ENCODE measurements around the gene MATCAP1. TPM values are rescaled to one million over a fixed set of nuclear protein-coding genes. Genes with fewer than 3 reads are reported as not detected.
A peak's percentile ranks its signal among the peaks of the same experiment; 100 is the strongest.

The MATCAP1 gene
- total and polyA plus RNA-seq, 7 donors: 4.2 to 9.7 (median 6.5) TPM

- no peak for DNase-seq
- no peaks in the 10 kb centered on the region for H3K27me3 ChIP-seq (ENCODE audit: insufficient read depth in 3 of 3, low read length in 2 of 3)
- WGBS, 3 donors: 71 to 77% (median 77%) methylated on average over 3 of the region's 3 CpGs
- no peak for TF ChIP-seq CTCF (IDR thresholded peaks at IDR 0.05)
- H3K9me3 ChIP-seq: no peaks in the 10 kb centered on the region
- intact Hi-C loops (cut with DNase I): no loop called here
- peaks cover 41% of the 10 kb centered on the region for H3K4me1 ChIP-seq
- H3K36me3 ChIP-seq (ENCODE audit: insufficient read depth in 1 of 2, low read depth in 1 of 2): peaks cover 21 to 53% of the 10 kb centered on the region in 2 donors
- peak overlapping the region; percentile 53 for H3K27ac ChIP-seq
- H3K4me3 ChIP-seq: no peak overlapping the region
- ATAC-seq: peak; percentile 40 to 70 (median 60)
These were observed 54.9 kb downstream of the MATCAP1 start for GRCh38 chr16:67128887-67129286.

GRCh38 chr16:67128417-67128816 is 55.3 kb downstream of the MATCAP1 start:
- intact Hi-C loops (cut with DNase I): no loop called here
- ATAC-seq: peak; percentile 36 to 61 (median 56)
- Histone ChIP-seq H3K27me3 (ENCODE audit: insufficient read depth in 3 of 3, low read length in 2 of 3) (no peaks in the 10 kb centered on the region), H3K4me1 (peaks cover 45% of the 10 kb centered on the region), H3K9me3 (no peaks in the 10 kb centered on the region), H3K36me3 (ENCODE audit: insufficient read depth in 1 of 2, low read depth in 1 of 2) (peaks cover 21 to 53% of the 10 kb centered on the region in 2 donors), H3K4me3 (no peak overlapping the region), H3K27ac (peak overlapping the region; percentile 53)
- TF ChIP-seq CTCF (IDR thresholded peaks at IDR 0.05): no peak
- DNase-seq: no peak

Other genes starting within 250 kb of the MATCAP1 start
- gene CIAO2B, start 249.6 kb downstream of the MATCAP1 start, total RNA-seq: 100 to 1,000 TPM; 145 to 346 (median 248) TPM
- 100 to 1,000 TPM; 431 to 818 (median 460) TPM for gene CIAO2B, start 249.6 kb downstream of the MATCAP1 start, polyA plus RNA-seq
- gene CES2, start 248.4 kb downstream of the MATCAP1 start, total RNA-seq: 10 to 100 TPM; 22.7 to 92.8 (median 57.6) TPM
- 10 to 100 TPM; 12.8 to 22.4 (median 21.6) TPM for gene CES2, start 248.4 kb downstream of the MATCAP1 start, polyA plus RNA-seq
- 10 to 100 TPM in 3 of 4 donors, 1 to 10 TPM in 1; 9.7 to 15.2 (median 13.5) TPM for gene CES3, start 222.7 kb downstream of the MATCAP1 start, total RNA-seq
- 1 to 10 TPM in 2 of 3 donors, under 1 TPM in 1; 0.48 to 8.7 (median 8.5) TPM for gene CES3, start 222.7 kb downstream of the MATCAP1 start, polyA plus RNA-seq
- gene CES4A, start 195.4 kb downstream of the MATCAP1 start, total RNA-seq: 10 to 100 TPM in 2 of 4 donors, 1 to 10 TPM in 2; 6.0 to 41.3 (median 10.4) TPM
- gene CES4A, start 195.4 kb downstream of the MATCAP1 start, polyA plus RNA-seq: 1 to 10 TPM; 4.2 to 5.5 (median 4.4) TPM
- 10 to 100 TPM; 32.2 to 66.1 (median 56.7) TPM for gene CBFB, start 154.8 kb downstream of the MATCAP1 start, total RNA-seq
- gene CBFB, start 154.8 kb downstream of the MATCAP1 start, polyA plus RNA-seq: 10 to 100 TPM; 24.3 to 56.3 (median 51.4) TPM
- gene PHAF1, start 74.0 kb downstream of the MATCAP1 start, total RNA-seq: 10 to 100 TPM; 12.2 to 19.5 (median 15.5) TPM
- gene PHAF1, start 74.0 kb downstream of the MATCAP1 start, polyA plus RNA-seq: 10 to 100 TPM; 12.3 to 60.4 (median 12.4) TPM
- 1 to 10 TPM in 3 of 4 donors, under 1 TPM in 1; 0.69 to 4.1 (median 2.3) TPM for gene B3GNT9, start 33.0 kb downstream of the MATCAP1 start, total RNA-seq
- gene B3GNT9, start 33.0 kb downstream of the MATCAP1 start, polyA plus RNA-seq: 1 to 10 TPM in 1 of 3 donors, under 1 TPM in 2; 0.75 to 1.8 (median 0.86) TPM
- gene TRADD, start 24.1 kb downstream of the MATCAP1 start, total RNA-seq: 1 to 10 TPM; 3.9 to 6.7 (median 5.9) TPM
- gene TRADD, start 24.1 kb downstream of the MATCAP1 start, polyA plus RNA-seq: 10 to 100 TPM in 2 of 3 donors, 1 to 10 TPM in 1; 7.4 to 14.2 (median 10.7) TPM
- 1 to 10 TPM; 4.5 to 8.6 (median 5.9) TPM for gene FBXL8, start 24.0 kb downstream of the MATCAP1 start, total RNA-seq
- 1 to 10 TPM; 5.1 to 8.0 (median 5.9) TPM for gene FBXL8, start 24.0 kb downstream of the MATCAP1 start, polyA plus RNA-seq
- gene HSF4, start 19.2 kb downstream of the MATCAP1 start, total RNA-seq: 10 to 100 TPM; 44.3 to 97.3 (median 57.6) TPM
- 10 to 100 TPM; 15.1 to 47.8 (median 47.4) TPM for gene HSF4, start 19.2 kb downstream of the MATCAP1 start, polyA plus RNA-seq
- gene NOL3, start 13.4 kb downstream of the MATCAP1 start, total RNA-seq: 100 to 1,000 TPM in 2 of 4 donors, 10 to 100 TPM in 2; 53.6 to 114 (median 88.0) TPM
- gene NOL3, start 13.4 kb downstream of the MATCAP1 start, polyA plus RNA-seq: 100 to 1,000 TPM in 1 of 3 donors, 10 to 100 TPM in 2; 90.6 to 133 (median 93.9) TPM
- 1 to 10 TPM in 3 of 4 donors, under 1 TPM in 1; 0.91 to 1.9 (median 1.2) TPM for gene EXOC3L1, start 6.2 kb upstream of the MATCAP1 start, total RNA-seq
- 1 to 10 TPM in 1 of 3 donors, under 1 TPM in 2; 0.84 to 3.4 (median 0.97) TPM for gene EXOC3L1, start 6.2 kb upstream of the MATCAP1 start, polyA plus RNA-seq
- gene E2F4, start 8.2 kb upstream of the MATCAP1 start, total RNA-seq: 10 to 100 TPM; 22.6 to 56.2 (median 45.9) TPM
- 100 to 1,000 TPM in 1 of 3 donors, 10 to 100 TPM in 2; 45.0 to 106 (median 67.3) TPM for gene E2F4, start 8.2 kb upstream of the MATCAP1 start, polyA plus RNA-seq
- under 1 TPM; 0.26 to 0.79 (median 0.42) TPM for gene ELMO3, start 15.2 kb upstream of the MATCAP1 start, total RNA-seq
- gene ELMO3, start 15.2 kb upstream of the MATCAP1 start, polyA plus RNA-seq: under 1 TPM; 0.35 to 0.82 (median 0.53) TPM
- 10 to 100 TPM; 10.1 to 32.7 (median 20.5) TPM for gene TMEM208, start 43.2 kb upstream of the MATCAP1 start, total RNA-seq
- gene TMEM208, start 43.2 kb upstream of the MATCAP1 start, polyA plus RNA-seq: 100 to 1,000 TPM in 1 of 3 donors, 10 to 100 TPM in 2; 64.3 to 111 (median 91.9) TPM
- 100 to 1,000 TPM in 3 of 4 donors, 10 to 100 TPM in 1; 61.5 to 154 (median 124) TPM for gene FHOD1, start 63.5 kb upstream of the MATCAP1 start, total RNA-seq
- gene FHOD1, start 63.5 kb upstream of the MATCAP1 start, polyA plus RNA-seq: 10 to 100 TPM; 16.9 to 48.7 (median 27.2) TPM
- gene SLC9A5, start 65.0 kb upstream of the MATCAP1 start, total RNA-seq: 1 to 10 TPM in 3 of 4 donors, under 1 TPM in 1; 0.59 to 1.7 (median 1.4) TPM
- 1 to 10 TPM in 1 of 3 donors, under 1 TPM in 2; 0.52 to 1.1 (median 0.91) TPM for gene SLC9A5, start 65.0 kb upstream of the MATCAP1 start, polyA plus RNA-seq
- 1 to 10 TPM in 2 of 4 donors, under 1 TPM in 2; 0.28 to 1.9 (median 1.3) TPM for gene PLEKHG4, start 95.6 kb upstream of the MATCAP1 start, total RNA-seq
- under 1 TPM; 0.60 to 1.00 (median 0.98) TPM for gene PLEKHG4, start 95.6 kb upstream of the MATCAP1 start, polyA plus RNA-seq
- not detected for gene KCTD19, start 142.8 kb upstream of the MATCAP1 start, total RNA-seq
- under 1 TPM in 1 of 3 donors, not detected in 2; 0.03 TPM for gene KCTD19, start 142.8 kb upstream of the MATCAP1 start, polyA plus RNA-seq
- gene LRRC36, start 142.9 kb upstream of the MATCAP1 start, total RNA-seq: not detected
- gene LRRC36, start 142.9 kb upstream of the MATCAP1 start, polyA plus RNA-seq: under 1 TPM; 0.06 to 0.25 (median 0.11) TPM
- gene TPPP3, start 209.5 kb upstream of the MATCAP1 start, total RNA-seq: 10 to 100 TPM; 14.8 to 36.4 (median 25.7) TPM
- 10 to 100 TPM in 2 of 3 donors, 1 to 10 TPM in 1; 5.3 to 21.4 (median 17.0) TPM for gene TPPP3, start 209.5 kb upstream of the MATCAP1 start, polyA plus RNA-seq
- 10 to 100 TPM in 1 of 4 donors, 1 to 10 TPM in 3; 5.8 to 11.0 (median 6.9) TPM for gene ZDHHC1, start 232.5 kb upstream of the MATCAP1 start, total RNA-seq
- gene ZDHHC1, start 232.5 kb upstream of the MATCAP1 start, polyA plus RNA-seq: 1 to 10 TPM; 1.7 to 5.0 (median 2.9) TPM
- under 1 TPM; 0.16 to 0.71 (median 0.39) TPM for gene HSD11B2, start 247.2 kb upstream of the MATCAP1 start, total RNA-seq
- under 1 TPM; 0.11 to 0.35 (median 0.17) TPM for gene HSD11B2, start 247.2 kb upstream of the MATCAP1 start, polyA plus RNA-seq